Muscle of leg (tissue), 11 donors: Measurements from ENCODE around the gene TCTA. TPM values are rescaled to one million over a fixed set of nuclear protein-coding genes. Genes with fewer than 3 reads are reported as not detected.
"Not testable (repeated sequence)": the region's sequence is repeated elsewhere in the genome, so short reads cannot be mapped to it uniquely, and the experiment has no call there.

Experiments used
- DNase-seq: peaks from one replicate; pipeline ENCODE4 v3.0.0; 2013
- H3K27ac ChIP-seq: one replicate; pipeline ENCODE4 v1.5.1; 2013; ENCODE audit warnings: mild to moderate bottlenecking, low read length, control low read depth
- H3K27me3 ChIP-seq: one replicate; pipeline ENCODE4 v1.6.1; 2013; ENCODE audit warnings: low read length; ENCODE audit not compliant: control insufficient read depth, insufficient read depth
- H3K36me3 ChIP-seq: one replicate; pipeline ENCODE4 v1.6.1; 2013; ENCODE audit warnings: low read length; ENCODE audit not compliant: control insufficient read depth, insufficient read depth
- H3K4me1 ChIP-seq: one replicate; pipeline ENCODE4 v1.6.1; 2013; ENCODE audit warnings: low read length; ENCODE audit not compliant: control insufficient read depth, insufficient read depth
- H3K4me3 ChIP-seq: one replicate; pipeline ENCODE4 v1.5.1; 2013; ENCODE audit warnings: low read length, control low read depth
- H3K9me3 ChIP-seq: replicated peaks from 2 replicates; pipeline ENCODE4 v1.6.1; 2013; ENCODE audit warnings: low read depth, low read length; ENCODE audit not compliant: control insufficient read depth
- WGBS: methylation state at CpG from one replicate; pipeline ENCODE4 v1.1.5; 2013; ENCODE audit warnings: missing lambda C conversion rate; ENCODE audit not compliant: insufficient coverage; 5-methylcytosine and 5-hydroxymethylcytosine counted together
- polyA plus RNA-seq, 8 donors: library from polyadenylated mRNA; unstranded; fragments of 120-200 nt; gene quantifications; one replicate each; pipeline versions ENCODE4 v1.2.1 to v1.2.3, GENCODE V29; 2013; ENCODE audit warnings: inconsistent platforms in 1 of 8, low replicate concordance in 1 of 8; ENCODE audit not compliant: insufficient read length in 8 of 8, insufficient read depth in 1 of 8
- total RNA-seq: library from RNA; stranded (reverse); fragments of 120-200 nt; gene quantifications from one replicate; pipeline ENCODE4 v1.2.4, GENCODE V29; 2013

The TCTA gene
- total and polyA plus RNA-seq, 9 donors = 13.3 to 19.7 (median 16.3) TPM

GRCh38 chr3:49386056-49386756, 26.0 kb upstream of the TCTA start:
- H3K4me1 ChIP-seq = no peaks in the 10 kb centered on the region
- no peaks in the 10 kb centered on the region for H3K9me3 ChIP-seq
- 82% methylated on average over 3 of the region's 11 CpGs for WGBS
- H3K4me3 ChIP-seq = no peak overlapping the region
- no peak overlapping the region for H3K27ac ChIP-seq
- H3K36me3 ChIP-seq = no peaks in the 10 kb centered on the region
- no peaks in the 10 kb centered on the region for H3K27me3 ChIP-seq
- no peak for DNase-seq

GRCh38 chr3:49387721-49388120, 24.5 kb upstream of the TCTA start:
- Histone ChIP-seq H3K9me3 (no peaks in the 10 kb centered on the region), H3K27ac (no peak overlapping the region), H3K36me3 (no peaks in the 10 kb centered on the region), H3K27me3 (no peaks in the 10 kb centered on the region), H3K4me1 (no peaks in the 10 kb centered on the region), H3K4me3 (no peak overlapping the region)
- 100% methylated on average over 1 of the region's 2 CpGs for WGBS
- no peak for DNase-seq

- WGBS = 80% methylated on average over 1 of the region's 1 CpG
- no peaks in the 10 kb centered on the region for H3K4me1 ChIP-seq
- H3K4me3 ChIP-seq = no peak overlapping the region
- no peaks in the 10 kb centered on the region for H3K27me3 ChIP-seq
- no peak for DNase-seq
- H3K9me3 ChIP-seq = no peaks in the 10 kb centered on the region
- no peak overlapping the region for H3K27ac ChIP-seq
- H3K36me3 ChIP-seq = no peaks in the 10 kb centered on the region
These were observed 23.9 kb upstream of the TCTA start for GRCh38 chr3:49388289-49388820.

- Histone ChIP-seq H3K27ac (peak overlapping the region; percentile 55), H3K27me3 (no peaks in the 10 kb centered on the region)
- 93% methylated on average over 2 of the region's 6 CpGs for WGBS
These were observed 22.9 kb upstream of the TCTA start for GRCh38 chr3:49389297-49389696.

GRCh38 chr3:49391310-49391709, 20.9 kb upstream of the TCTA start:
- WGBS = no CpG with 5 or more reads among the region's 10 CpGs
- not testable (repeated sequence) for H3K27me3 ChIP-seq, H3K4me1 ChIP-seq, H3K9me3 ChIP-seq, DNase-seq, H3K27ac ChIP-seq, H3K4me3 ChIP-seq
- H3K36me3 ChIP-seq = peaks cover 14% of the 10 kb centered on the region

More at GRCh38 chr3:49389297-49389696, 22.9 kb upstream of the TCTA start:
- H3K9me3 ChIP-seq = no peaks in the 10 kb centered on the region
- H3K4me1 ChIP-seq = no peaks in the 10 kb centered on the region
- H3K4me3 ChIP-seq = no peak overlapping the region
- peak; percentile 24 for DNase-seq
- no peaks in the 10 kb centered on the region for H3K36me3 ChIP-seq

- DNase-seq = peak; percentile 76
- Histone ChIP-seq H3K4me3 (no peak overlapping the region), H3K4me1 (peaks cover 7% of the 10 kb centered on the region), H3K27me3 (no peaks in the 10 kb centered on the region), H3K9me3 (no peaks in the 10 kb centered on the region), H3K27ac (no peak overlapping the region), H3K36me3 (peaks cover 24% of the 10 kb centered on the region)
- 50% methylated on average over 3 of the region's 4 CpGs for WGBS
These were observed 14.8 kb upstream of the TCTA start for GRCh38 chr3:49397470-49397869.

- Histone ChIP-seq H3K27ac (no peak overlapping the region), H3K4me1 (peaks cover 7% of the 10 kb centered on the region), H3K36me3 (peaks cover 31% of the 10 kb centered on the region), H3K9me3 (no peaks in the 10 kb centered on the region), H3K27me3 (no peaks in the 10 kb centered on the region), H3K4me3 (no peak overlapping the region)
- DNase-seq = no peak
- no CpG with 5 or more reads among the region's 3 CpGs for WGBS
These were observed 12.8 kb upstream of the TCTA start for GRCh38 chr3:49399461-49399860.

- Histone ChIP-seq H3K36me3 (peaks cover 14% of the 10 kb centered on the region), H3K27ac (no peak overlapping the region), H3K27me3 (no peaks in the 10 kb centered on the region), H3K9me3 (no peaks in the 10 kb centered on the region), H3K4me3 (no peak overlapping the region), H3K4me1 (peaks cover 16% of the 10 kb centered on the region)
- WGBS = no CpG with 5 or more reads among the region's 2 CpGs
- DNase-seq = no peak
These were observed 10.5 kb upstream of the TCTA start for GRCh38 chr3:49401766-49402165.

GRCh38 chr3:49403891-49404290, 8.3 kb upstream of the TCTA start:
- H3K4me1 ChIP-seq = peaks cover 14% of the 10 kb centered on the region
- H3K4me3 ChIP-seq = no peak overlapping the region
- peaks cover 12% of the 10 kb centered on the region for H3K36me3 ChIP-seq
- no peak overlapping the region for H3K27ac ChIP-seq
- no peaks in the 10 kb centered on the region for H3K27me3 ChIP-seq
- WGBS = 88% methylated on average over 3 of the region's 5 CpGs
- no peaks in the 10 kb centered on the region for H3K9me3 ChIP-seq
- no peak for DNase-seq

GRCh38 chr3:49405570-49405969, 6.7 kb upstream of the TCTA start:
- Histone ChIP-seq H3K4me1 (peaks cover 23% of the 10 kb centered on the region), H3K36me3 (peaks cover 12% of the 10 kb centered on the region), H3K27ac (peak overlapping the region; percentile 35)
- not testable (repeated sequence) for DNase-seq, H3K27me3 ChIP-seq, H3K4me3 ChIP-seq, H3K9me3 ChIP-seq
- WGBS = 33% methylated on average over 5 of the region's 9 CpGs
